PC-9 (cell line): ENCODE data around the gene HBA2.

Experiments
- EZH2 ChIP-seq: fragments of 200-600 bp; sonication (generic); IDR thresholded peaks from 2 replicates; pipeline ENCODE4 v1.8.0; 2017; ENCODE audit warnings: antibody characterized with exemption, low read depth
- TF ChIP-seq, protein P1 (sequence below): fragments of 200-600 bp; sonication (generic); conservative IDR thresholded peaks from 2 replicates; pipeline ENCODE4 v1.6.1; 2017; ENCODE audit warnings: mixed run types, antibody characterized with exemption, mild to moderate bottlenecking, moderate library complexity

DNA sequence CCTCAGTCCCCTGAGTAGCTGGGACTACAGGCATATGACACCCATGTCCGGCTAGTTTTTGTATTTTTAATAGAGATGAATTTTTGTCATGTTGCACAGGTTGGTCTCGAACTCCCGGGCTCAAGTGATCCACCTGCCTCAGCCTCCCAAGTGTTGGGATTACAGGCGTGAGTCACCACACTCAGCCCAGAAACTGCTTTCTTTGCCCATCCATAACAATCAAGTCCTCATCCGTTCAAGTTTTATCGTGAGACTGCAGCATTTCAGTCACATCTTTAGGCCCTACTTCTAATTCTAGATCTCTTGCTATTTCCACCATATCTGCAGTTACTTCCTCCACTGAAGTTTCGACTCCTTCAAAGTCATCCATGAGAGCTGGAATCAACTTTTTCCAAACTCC, 40.6 kb upstream of the HBA2 start:
- TF ChIP-seq, protein P1, sequence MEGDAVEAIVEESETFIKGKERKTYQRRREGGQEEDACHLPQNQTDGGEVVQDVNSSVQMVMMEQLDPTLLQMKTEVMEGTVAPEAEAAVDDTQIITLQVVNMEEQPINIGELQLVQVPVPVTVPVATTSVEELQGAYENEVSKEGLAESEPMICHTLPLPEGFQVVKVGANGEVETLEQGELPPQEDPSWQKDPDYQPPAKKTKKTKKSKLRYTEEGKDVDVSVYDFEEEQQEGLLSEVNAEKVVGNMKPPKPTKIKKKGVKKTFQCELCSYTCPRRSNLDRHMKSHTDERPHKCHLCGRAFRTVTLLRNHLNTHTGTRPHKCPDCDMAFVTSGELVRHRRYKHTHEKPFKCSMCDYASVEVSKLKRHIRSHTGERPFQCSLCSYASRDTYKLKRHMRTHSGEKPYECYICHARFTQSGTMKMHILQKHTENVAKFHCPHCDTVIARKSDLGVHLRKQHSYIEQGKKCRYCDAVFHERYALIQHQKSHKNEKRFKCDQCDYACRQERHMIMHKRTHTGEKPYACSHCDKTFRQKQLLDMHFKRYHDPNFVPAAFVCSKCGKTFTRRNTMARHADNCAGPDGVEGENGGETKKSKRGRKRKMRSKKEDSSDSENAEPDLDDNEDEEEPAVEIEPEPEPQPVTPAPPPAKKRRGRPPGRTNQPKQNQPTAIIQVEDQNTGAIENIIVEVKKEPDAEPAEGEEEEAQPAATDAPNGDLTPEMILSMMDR: no peak
- no peak for TF ChIP-seq EZH2
